AML-193 (cell line): ENCODE measurements around the gene FARP2.
"Not testable (repeated sequence)": the region's sequence is repeated elsewhere in the genome, so short reads cannot be mapped to it uniquely, and the experiment has no call there.

Source experiments
- DNase-seq, 2 experiments: peaks; one replicate each; lab custom pipeline; 2025; lab: John Stamatoyannopoulos, UW

The FARP2 gene, protein sequence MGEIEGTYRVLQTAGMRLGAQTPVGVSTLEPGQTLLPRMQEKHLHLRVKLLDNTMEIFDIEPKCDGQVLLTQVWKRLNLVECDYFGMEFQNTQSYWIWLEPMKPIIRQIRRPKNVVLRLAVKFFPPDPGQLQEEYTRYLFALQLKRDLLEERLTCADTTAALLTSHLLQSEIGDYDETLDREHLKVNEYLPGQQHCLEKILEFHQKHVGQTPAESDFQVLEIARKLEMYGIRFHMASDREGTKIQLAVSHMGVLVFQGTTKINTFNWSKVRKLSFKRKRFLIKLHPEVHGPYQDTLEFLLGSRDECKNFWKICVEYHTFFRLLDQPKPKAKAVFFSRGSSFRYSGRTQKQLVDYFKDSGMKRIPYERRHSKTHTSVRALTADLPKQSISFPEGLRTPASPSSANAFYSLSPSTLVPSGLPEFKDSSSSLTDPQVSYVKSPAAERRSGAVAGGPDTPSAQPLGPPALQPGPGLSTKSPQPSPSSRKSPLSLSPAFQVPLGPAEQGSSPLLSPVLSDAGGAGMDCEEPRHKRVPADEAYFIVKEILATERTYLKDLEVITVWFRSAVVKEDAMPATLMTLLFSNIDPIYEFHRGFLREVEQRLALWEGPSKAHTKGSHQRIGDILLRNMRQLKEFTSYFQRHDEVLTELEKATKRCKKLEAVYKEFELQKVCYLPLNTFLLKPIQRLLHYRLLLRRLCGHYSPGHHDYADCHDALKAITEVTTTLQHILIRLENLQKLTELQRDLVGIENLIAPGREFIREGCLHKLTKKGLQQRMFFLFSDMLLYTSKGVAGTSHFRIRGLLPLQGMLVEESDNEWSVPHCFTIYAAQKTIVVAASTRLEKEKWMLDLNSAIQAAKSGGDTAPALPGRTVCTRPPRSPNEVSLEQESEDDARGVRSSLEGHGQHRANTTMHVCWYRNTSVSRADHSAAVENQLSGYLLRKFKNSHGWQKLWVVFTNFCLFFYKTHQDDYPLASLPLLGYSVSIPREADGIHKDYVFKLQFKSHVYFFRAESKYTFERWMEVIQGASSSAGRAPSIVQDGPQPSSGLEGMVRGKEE

DNA sequence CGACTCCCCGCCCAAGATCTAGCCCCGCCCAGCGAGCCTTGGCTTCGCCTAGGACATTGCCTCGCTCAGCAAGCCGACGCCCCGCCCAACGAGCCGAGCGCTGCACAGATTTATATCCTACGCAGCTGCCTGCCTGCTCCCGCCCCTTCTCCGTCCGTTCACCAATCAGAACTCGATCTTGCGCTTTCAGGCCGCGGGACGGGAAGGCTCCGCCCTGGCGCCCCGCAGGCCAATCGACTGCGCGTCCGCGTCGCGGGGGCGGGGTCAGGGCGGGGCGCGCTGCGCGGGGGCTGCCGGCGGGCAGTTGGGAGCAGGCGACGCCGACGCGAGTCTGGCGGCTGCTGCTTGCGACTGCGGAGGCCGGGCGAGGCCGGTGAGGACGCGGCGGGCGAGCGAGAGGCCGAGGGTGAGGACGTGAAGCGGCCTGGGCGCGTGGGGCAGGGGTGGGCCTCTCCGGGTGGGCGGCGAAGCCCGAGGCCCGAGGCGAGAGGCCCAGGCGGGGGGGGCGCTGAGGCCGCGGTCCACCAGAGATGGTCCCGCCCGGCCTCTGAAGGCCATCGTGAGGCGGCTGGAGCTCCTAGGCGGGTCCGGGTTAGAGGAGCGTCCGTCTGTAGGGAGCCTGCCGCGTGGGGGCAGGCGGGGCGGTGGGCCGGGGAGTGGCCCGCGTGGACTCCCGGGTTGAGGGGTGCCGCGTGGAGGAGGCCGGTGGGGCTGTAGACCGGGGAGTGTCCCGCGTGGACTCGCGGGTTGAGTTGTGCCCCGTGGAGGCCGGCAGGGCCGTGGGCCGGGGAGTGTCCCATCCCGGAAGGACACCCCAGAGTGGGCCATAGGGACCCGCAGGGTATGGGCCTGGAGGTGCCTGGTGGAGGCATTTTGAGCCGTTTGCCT lies at the start of gene FARP2:
Gene FARP2, plus strand, starts transcription at position 303 of the 888 bp plus-strand sequence. CDS start 16,823 bp downstream, outside the sequence.
- DNase-seq: peak; percentile 86 to 91

DNA sequence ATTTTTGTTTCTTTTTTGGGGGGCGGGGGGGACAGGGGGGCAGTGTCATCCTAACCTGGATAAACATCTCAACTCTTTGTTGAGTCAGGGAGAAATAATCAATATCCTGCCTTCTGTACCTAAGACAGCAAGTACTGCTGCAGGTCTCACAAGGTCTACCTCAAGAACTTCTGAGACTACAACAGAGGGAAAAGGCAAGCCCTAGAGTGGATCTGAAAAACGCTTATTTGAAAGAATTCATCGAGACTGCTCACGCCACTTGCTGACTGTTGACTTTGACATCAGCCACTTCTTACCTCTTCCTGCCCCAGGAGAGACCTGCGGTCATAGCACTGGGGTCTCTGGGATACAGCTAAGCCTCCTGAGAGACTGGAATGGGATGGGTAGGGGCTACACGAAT lies 49.0 kb upstream of the FARP2 start:
- DNase-seq: no peak

DNA sequence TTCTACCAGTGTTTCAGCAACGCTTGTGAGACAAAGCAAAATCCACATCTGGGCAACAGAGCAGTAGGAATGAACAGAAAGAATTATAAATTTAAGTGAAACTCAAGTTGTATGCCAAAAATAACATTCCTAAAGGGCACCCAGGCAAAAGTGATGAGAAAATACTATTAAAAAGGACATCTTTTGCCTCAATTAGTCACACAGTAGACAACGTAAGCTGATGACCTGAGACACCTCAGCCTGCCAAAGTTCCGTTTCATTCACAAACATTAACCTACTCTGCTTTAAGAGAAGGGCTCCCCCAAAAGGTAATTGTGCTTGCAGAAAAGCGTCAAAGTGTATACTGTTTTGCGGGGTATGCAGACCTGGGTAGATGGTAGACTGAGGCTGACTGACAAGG lies 47.8 kb upstream of the FARP2 start:
- DNase-seq: no peak

DNA sequence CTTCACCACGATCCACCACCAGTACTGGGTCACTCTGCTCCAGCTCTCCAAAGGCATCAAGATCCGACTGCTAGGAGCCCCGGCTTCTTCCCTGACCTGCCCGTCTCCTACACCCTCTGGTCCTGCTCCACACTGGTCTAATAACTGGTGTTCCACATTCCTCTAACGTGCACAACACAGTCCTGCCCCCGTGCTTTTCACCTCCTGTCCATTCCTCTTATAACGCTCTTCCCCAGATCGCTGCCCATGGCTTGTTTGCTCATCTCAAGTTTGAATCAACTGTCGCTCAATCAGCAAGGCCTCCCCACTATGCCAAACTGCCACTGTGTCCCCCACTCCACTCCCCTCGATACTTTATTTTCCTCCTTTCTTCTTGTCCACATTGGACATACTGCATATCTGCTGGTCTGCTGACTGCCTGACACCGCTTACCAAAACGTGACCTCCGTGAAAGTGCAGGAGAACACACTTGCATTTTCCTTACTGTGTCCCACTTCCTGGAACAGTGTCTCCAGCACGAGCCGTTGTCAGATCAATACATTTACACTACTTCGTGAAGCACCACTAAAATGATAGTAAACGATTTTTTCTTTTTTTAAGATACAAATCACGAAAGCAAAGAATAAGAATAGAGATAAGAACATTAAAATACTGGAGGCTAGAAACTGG lies 47.1 kb upstream of the FARP2 start:
- no peak for DNase-seq

DNA sequence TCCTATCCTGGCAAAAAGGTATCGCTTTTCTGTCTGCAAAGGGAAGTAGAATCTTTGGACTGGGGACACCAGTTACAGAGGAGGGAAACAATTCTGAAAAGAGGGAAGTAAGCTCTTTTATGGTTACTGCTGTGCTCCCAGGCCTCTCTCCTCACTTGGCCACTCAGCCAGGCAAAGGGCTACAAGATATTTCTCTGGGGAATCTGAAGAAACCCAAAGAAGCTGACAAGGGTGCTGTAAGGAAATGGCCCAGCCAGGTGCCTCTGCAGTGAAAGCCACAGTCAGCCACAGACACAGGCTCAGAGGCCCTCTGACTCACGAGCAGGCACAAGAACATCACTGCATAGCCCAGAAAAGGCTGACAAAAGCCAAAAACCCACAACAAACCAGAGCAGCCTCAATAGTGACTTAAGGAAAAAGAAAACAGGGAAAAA lies 46.4 kb upstream of the FARP2 start:
- peak; percentile 73 to 78 for DNase-seq

DNA sequence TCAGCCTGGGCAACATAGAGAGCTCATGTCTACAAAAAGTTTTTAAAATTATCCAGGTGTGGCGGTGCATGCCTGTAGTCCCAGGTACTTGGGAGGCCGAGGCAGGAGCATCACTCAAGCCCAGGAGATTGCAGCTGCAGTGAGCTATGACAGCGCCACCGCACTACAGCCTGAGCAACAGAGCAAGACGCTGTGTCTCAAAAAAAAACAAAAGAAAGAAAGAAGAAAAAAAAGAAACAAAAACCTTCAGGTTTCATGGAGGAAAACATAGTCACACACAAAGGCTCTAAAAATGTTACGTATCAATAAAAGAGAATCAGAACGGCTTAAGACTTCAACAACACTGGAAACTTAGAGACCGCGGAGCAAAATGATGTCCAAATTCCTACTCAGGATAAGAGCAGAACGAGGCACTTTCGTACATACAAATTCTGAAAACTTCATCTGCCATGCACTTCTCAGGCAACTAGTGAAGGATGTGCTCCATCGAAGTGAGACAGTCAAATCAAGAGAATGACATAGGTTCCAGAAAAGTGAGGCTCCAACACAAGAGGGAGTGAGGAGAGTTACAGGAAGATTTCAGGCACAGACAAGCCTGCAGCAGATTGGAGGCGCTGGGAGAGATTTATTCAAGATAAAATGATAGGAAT lies 45.0 kb upstream of the FARP2 start:
- DNase-seq: no peak

DNA sequence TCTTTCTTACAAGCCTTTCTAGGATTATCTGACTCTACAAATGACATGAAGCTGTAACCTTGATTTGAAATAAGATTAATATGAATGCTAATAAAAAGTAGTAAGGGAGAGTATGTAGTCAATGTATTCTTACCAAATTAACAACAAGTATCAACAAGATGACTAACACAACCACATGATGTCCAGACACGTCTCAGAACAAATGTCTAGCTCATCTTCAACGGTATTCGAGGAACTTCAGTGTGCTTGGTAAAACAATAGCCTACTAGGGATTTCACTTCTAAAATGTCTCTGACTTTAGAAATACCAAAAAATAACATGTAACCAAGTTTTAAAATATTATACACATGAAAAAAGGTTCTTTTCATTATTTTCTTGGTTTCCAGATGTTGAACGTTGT lies 44.0 kb upstream of the FARP2 start:
- no peak for DNase-seq

DNA sequence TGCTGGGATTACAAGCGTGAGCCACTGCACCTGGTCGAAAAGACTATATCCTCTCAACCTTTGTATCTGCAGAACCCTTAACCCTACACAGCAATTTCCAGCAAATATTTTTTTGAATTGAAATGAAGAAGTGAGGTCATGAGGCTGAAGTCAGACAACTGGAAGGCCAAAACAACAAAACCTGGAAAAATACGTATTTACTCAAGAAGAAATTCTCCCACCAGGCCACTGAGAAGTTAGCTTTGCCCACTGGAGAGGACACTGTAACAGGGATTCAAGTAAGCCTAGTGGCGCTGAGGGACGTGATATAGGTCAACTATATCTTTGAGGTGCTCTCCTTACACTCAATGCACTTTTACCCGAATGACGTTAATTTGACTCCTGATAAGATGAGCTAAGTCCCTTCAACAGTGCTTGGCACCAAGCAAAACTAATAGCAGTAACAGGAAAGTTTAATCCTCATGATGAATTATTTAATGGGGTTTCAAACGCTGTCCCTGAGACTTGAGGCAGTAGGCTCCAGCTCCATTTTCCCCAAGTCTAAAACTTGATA lies 42.5 kb upstream of the FARP2 start:
- DNase-seq: no peak

DNA sequence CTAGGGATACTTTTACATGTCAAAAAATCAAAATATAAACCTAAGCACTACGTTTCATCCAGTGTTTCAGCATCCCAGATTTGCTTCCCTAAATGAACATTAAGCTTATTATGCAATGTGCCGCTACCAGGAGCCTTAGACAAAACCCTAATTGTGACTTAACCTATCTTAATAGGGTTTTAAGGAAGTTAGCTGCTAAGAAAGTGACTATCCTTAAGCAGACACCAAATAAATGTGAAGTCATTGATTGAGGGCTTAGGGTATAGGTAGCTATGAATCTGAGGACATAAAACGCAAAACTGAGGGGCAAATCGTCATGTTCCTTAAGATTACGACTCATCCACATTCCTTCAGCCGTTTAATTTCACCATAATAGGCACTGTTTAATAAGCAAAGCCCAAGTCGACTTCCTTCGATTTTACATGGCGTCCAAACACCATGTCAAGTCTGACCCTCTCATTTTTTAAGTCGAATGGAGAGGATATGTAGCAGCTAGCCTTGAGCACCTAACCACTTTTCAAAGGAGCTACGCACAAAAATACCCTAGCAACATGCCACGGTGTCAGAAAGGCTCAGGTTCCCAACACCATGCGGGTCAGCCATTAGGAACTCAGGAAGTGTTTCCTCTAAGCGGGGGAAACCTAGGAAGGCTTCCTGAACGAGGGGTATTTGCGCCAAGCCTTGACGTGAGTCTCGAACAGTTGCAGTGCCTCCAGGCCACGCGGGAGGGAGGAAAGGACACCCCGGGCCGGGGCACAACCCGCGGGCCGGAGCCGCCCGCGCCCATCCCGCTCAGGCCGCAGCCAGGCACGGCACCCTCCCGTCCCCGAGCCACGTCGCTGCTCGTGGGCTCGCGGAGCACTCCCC lies 41.6 kb upstream of the FARP2 start:
- DNase-seq: peak; percentile 80 to 82

DNA sequence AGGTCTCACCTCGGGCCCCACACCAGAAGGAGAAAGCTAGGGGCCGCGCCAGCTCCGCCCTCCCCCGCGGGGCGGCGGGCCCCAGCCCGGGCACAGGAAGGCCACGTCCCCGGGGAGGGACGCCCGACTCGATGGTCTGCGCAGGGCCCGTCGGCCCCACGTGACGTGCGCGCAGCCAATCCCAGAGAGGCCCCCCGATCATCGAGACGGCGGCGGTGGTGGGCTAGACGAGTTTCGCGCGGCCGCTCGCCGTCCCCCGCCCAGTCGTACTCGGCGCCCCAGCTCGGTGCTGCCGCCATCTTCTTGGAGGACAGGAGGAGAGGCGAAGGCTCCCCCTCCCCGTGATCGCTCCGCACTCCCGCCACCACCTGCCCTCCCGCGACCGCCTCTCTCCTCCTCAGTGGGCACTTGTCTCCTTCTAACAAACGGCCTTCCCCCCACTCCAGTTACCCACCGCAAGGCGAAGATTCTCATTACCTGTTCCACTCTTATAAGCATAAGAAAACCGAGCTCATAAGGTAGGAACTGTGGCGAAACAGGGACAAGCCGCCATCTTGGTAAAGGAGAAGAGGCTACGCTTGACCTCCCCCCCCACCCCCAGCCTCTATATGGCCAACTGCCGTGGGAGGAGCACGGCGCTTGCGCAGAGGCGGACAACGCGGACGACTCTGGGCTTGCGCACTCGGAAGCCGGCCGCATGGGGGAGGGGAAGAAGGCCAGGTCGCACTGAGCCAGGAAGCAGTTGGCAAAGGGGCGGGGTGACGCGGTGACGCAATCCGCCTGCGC lies 40.8 kb upstream of the FARP2 start, which contains the start of gene HDLBP:
Gene HDLBP, minus strand, starts transcription at position 580 of the 786 bp plus-strand sequence. CDS start 48,803 bp downstream, outside the sequence.
- peak; percentile 91 for DNase-seq

DNA sequence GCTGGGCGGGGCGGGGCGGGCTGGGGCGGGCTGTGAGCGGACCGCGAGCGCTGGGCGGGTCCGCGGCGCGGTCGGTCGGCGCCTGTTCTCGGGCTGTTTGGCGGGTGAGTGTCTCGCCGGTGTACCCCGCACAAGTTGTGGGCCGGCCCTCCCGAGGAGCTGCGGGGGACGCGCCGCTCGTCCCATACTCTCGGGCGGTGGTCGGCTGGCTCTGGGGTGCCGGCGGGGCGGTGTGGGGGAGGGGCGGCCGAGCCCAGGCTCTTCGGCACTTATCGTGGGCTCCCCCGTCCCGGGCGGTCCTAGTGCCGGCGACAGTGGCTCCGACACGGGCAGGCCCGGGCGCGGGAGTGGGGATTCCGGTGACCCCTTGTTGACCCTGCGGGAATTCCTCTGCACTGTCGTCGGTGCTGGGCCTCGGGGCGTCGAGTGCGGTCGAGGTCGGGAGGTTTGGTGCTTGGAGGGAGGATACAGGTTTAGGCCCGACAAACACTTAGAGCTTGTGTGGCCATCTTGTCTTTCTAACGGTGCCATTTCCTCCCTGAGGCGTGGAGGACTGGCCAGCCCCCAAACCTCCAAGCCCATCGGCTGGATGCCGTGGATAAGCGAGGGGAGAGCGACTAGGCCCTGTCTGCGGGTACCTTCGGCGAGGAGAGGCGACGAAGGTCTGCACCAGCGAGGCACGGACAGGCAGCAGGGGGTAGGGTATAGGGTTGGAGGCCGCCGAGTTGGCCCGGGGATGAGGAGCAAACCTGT lies 40.0 kb upstream of the FARP2 start, which contains the start of gene SEPTIN2:
Gene SEPTIN2, plus strand, starts transcription at position 47 of the 753 bp plus-strand sequence. CDS start 8,308 bp downstream, outside the sequence.
- DNase-seq: peak; percentile 31 to 65

DNA sequence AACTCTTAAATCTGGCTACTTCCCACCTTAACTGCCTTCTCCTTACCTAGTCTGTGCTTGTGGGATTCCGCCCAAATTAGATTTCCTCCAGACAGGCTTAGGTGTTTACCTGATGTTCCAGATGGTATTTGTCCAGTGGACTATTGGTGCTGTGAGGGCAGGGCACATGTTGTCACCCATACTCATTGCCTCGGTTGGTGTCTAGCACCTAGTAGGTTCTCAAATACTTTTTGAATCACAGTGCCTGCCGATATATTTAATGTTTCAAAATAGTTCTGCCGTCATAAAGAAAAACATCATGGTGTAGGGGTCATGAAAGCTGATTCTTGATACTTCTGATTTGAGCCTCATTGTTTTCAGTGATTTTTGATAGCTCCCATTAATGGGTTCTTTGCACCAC lies 39.3 kb upstream of the FARP2 start:
- DNase-seq: no peak

DNA sequence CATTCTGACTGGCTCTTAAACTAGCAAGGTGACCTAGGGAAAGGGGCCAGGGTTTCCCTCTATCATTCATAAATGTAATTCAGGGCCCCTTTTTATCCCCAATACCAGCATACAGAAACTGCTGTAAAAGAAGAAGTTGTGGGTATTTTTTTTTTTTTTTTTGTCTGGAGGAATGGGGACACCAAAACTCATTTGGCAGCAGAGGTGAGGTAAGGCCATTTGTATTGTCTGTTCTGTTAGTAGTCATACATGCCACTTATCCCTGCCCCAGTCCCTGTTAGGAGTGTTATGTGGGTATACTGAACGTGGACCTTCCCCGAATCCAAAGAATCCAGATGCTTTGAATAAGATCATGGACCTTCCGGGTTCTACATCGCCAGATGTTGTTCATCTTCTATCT lies 38.7 kb upstream of the FARP2 start:
- peak; percentile 42 to 44 for DNase-seq

DNA sequence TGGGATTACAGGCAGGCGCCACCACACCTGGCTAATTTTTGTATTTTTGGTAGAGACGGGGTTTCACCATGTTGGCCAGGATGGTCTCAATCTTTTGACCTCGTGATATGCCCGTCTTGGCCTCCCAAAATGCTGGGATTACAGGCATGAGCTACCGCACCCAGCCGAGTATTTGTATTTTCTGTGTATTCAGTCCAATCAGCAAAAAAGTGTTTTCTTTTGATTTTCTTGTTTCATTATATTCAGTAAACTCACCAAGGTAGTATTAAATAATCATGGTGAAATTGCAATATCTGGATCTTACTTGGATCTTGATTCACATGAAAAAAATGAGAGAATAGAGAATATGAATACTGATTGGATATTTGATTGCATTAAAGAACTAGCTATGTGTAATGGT lies 37.3 kb upstream of the FARP2 start:
- DNase-seq: not testable (repeated sequence)

DNA sequence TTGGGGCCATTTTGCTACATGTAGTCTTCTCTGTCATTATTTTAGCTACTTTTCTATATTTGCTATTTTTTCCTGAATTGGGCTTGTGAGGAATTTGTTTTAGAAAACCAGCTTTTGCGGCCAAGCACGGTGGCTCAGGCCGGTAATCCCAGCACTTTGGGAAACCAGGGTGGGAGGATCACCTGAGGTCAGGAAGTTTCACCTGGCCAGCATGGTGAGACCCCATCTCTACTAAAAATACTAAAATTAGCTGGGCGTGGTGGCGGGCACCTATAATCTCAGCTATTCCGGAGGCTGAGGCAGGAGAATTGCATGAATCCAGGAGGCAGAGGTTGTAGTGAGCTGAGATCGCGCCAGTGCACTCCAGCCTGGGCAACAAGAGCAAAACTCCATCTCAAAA lies 35.7 kb upstream of the FARP2 start:
- no peak for DNase-seq

DNA sequence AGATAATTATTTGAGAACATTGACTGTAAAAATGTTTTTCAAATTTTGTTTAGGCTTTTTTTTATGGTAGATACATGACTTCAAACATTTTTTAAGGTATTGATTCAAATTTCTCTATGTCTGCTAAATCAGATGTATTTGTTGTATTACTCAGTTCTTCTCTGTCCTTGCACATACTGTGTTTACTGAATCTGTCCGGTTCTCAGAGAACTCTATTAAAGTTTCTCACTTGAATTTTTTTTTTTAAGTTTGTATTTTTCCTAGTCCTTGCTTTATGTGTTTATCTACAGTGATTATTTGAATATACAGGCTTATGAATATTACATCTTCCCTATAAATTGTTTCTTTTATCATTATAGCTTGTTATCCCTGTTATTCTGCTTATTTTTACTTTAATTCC lies 35.1 kb upstream of the FARP2 start:
- DNase-seq: no peak

DNA sequence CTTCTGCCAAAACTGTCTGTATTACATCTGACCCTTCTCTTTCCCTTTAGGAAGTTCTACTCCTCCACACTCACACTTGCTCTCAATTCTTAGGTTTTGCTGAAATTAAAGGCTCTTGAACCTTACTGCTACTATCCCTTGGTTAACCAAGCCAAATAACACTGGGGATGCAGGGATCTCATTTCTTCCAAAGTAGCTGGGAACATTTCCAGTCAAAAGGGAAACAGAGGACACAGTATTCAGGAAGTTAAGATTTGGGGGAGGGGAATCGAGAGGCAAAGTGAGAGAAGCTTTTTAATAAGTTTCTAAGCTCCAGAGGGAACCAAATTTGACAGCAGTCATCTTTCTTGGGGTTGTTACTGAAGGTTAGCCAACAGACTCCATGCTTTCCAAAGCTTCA lies 34.2 kb upstream of the FARP2 start:
- no peak for DNase-seq
